ENCODE data around the gene RIMBP2.

Gene RIMBP2

GRCh38 chr12:130584475-130584874, 131.6 kb downstream of the RIMBP2 start (continued):
- TF ChIP-seq ZNF354C (tag by site-specific recombination; IDR thresholded peaks at IDR 0.05; ENCODE audit: borderline replicate concordance, low read depth): 0 out of 2 replicates have a peak, but pooled peaks have one; percentile 37
- 0 out of 2 replicates have a peak, but pooled peaks have one; percentile 39 for TF ChIP-seq ZNF404 (tag by site-specific recombination; IDR thresholded peaks at IDR 0.05)
- TF ChIP-seq ZNF280D (tag by site-specific recombination; IDR thresholded peaks at IDR 0.05): peak; percentile 98
- 0 out of 2 replicates have a peak, but pooled peaks have one; percentile 29 for TF ChIP-seq ZSCAN4 (tag by site-specific recombination; IDR thresholded peaks at IDR 0.05)
- TF ChIP-seq ZNF324 (tag by site-specific recombination; IDR thresholded peaks at IDR 0.05): peak; percentile 94
- TF ChIP-seq ZNF26 (tag by site-specific recombination; IDR thresholded peaks at IDR 0.05): peak; percentile 59
- peak; percentile 35; the same call in 1 of the 2 replicates for TF ChIP-seq SP2 (tag by site-specific recombination; IDR thresholded peaks at IDR 0.05)
- 0 out of 2 replicates have a peak, but pooled peaks have one; percentile 48 for TF ChIP-seq TSHZ1 (tag by site-specific recombination; IDR thresholded peaks at IDR 0.05; ENCODE audit: borderline replicate concordance)
- peak; percentile 88; the same call in 1 of the 2 replicates for TF ChIP-seq ZNF248 (tag by site-specific recombination; IDR thresholded peaks at IDR 0.05)
- TF ChIP-seq ZNF488 (tag by site-specific recombination; IDR thresholded peaks at IDR 0.05): peak; percentile 76; the same call in 1 of the 2 replicates
- TF ChIP-seq ZNF155 (tag by site-specific recombination; IDR thresholded peaks at IDR 0.05): 0 out of 2 replicates have a peak, but pooled peaks have one; percentile 87
- 0 out of 2 replicates have a peak, but pooled peaks have one; percentile 19 for TF ChIP-seq ZNF362 (tag by site-specific recombination; IDR thresholded peaks at IDR 0.05)
- TF ChIP-seq ZNF785 (tag by site-specific recombination; IDR thresholded peaks at IDR 0.05): peak; percentile 96
- peak; percentile 21; the same call in 1 of the 2 replicates for TF ChIP-seq ZNF513 (tag by site-specific recombination; IDR thresholded peaks at IDR 0.05)
- TF ChIP-seq YY2 (tag by site-specific recombination; IDR thresholded peaks at IDR 0.05): peak; percentile 58; the same call in 1 of the 2 replicates
- peak; percentile 63; the same call in 1 of the 2 replicates for TF ChIP-seq ZFP37 (tag by site-specific recombination; IDR thresholded peaks at IDR 0.05)
- peak; percentile 99 for TF ChIP-seq ZBTB21 (tag by site-specific recombination; IDR thresholded peaks at IDR 0.05)
- TF ChIP-seq SCRT2 (tag by site-specific recombination; IDR thresholded peaks at IDR 0.05): peak; percentile 11; the same call in 1 of the 2 replicates
- peak; percentile 46; the same call in 1 of the 2 replicates for TF ChIP-seq HIC1 (tag by site-specific recombination; IDR thresholded peaks at IDR 0.05)
- peak; percentile 100 for TF ChIP-seq ATF2 (tag by site-specific recombination; IDR thresholded peaks at IDR 0.05; ENCODE audit: low read depth)
- TF ChIP-seq SP7 (tag by site-specific recombination; IDR thresholded peaks at IDR 0.05): 0 out of 2 replicates have a peak, but pooled peaks have one; percentile 18

Data from HEK293 (cell line).